Measurements from ENCODE around the gene DYNLRB1.

DNA sequence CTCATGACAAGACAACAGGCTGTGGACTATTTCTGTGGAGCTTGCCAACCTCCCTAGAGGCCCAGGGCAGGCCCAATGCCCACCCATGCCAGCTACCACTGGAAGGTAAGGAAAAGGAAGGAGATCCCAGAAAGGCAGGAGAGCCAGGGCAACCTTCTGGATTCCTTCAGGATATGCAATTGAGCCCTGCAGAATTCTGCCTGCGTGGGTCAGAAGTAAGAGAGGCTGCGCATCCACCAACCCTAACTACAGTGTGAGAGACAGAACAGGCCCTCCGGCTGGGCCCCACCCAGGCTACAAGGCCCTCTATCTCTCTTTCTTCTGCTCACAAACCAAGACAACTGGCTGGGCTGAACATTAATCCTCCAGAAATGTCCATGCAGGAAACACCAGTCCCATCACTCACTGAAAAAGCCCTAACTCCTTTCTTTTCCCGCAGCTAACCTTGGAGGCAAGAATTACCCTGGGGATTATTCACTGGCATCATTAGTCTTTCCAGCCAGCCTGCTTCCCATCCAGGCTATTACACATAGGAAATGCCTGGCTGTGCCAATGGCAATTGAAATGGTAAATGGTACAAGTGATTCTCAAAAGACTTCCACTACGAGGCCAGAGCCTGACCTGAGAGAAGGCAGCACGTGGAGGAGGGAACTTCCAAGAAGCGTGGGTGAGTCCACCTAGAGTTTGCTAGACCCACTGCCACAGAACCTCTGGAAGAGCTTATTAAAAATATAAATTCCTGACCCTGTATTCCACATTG, 57.5 kb downstream of the DYNLRB1 start:
- TF ChIP-seq, protein P1, sequence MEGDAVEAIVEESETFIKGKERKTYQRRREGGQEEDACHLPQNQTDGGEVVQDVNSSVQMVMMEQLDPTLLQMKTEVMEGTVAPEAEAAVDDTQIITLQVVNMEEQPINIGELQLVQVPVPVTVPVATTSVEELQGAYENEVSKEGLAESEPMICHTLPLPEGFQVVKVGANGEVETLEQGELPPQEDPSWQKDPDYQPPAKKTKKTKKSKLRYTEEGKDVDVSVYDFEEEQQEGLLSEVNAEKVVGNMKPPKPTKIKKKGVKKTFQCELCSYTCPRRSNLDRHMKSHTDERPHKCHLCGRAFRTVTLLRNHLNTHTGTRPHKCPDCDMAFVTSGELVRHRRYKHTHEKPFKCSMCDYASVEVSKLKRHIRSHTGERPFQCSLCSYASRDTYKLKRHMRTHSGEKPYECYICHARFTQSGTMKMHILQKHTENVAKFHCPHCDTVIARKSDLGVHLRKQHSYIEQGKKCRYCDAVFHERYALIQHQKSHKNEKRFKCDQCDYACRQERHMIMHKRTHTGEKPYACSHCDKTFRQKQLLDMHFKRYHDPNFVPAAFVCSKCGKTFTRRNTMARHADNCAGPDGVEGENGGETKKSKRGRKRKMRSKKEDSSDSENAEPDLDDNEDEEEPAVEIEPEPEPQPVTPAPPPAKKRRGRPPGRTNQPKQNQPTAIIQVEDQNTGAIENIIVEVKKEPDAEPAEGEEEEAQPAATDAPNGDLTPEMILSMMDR (IDR thresholded peaks at IDR 0.05) = no peak
- no peak for TF ChIP-seq POLR2A (IDR thresholded peaks at IDR 0.05)
